K562 (cell line): ENCODE data around the gene EFNB3. TPM values are rescaled to one million over a fixed set of nuclear protein-coding genes. Genes with fewer than 3 reads are reported as not detected.
A peak's percentile ranks its signal among the peaks of the same experiment; 100 is the strongest.

Source experiments
- CEBPG ChIP-seq, 3 experiments: fragments of 200-800 bp in 1 of 3; sonication (Bioruptor generic) in 1 of 3; sonication (generic) in 1 of 3; formaldehyde crosslinking in 1 of 3; IDR thresholded peaks in 2 of 3; conservative IDR thresholded peaks in 1 of 3; 2 replicates each; pipeline versions ENCODE4 v1.6.1 to v1.8.0; 2016 to 2022; ENCODE audit warnings: missing compliant biosample characterization in 2 of 3, missing genetic modification characterization in 2 of 3, mild to moderate bottlenecking in 1 of 3, missing genetic modification reagents in 1 of 3
- CHD2 ChIP-seq: IDR thresholded peaks from 2 replicates; pipeline ENCODE4 v1.6.1; 2011; ENCODE audit warnings: low read depth, low read length
- CTCF ChIP-seq, 3 experiments: IDR thresholded peaks in 2 of 3; conservative IDR thresholded peaks in 1 of 3; 2 replicates each; pipeline ENCODE4 v1.5.1; 2011 to 2012; ENCODE audit warnings: low read length in 3 of 3, mild to moderate bottlenecking in 3 of 3, control low read depth in 2 of 3, improper control_type of control experiment in 1 of 3, inconsistent platforms in 1 of 3, low read depth in 1 of 3, mixed read lengths in 1 of 3, moderate library complexity in 1 of 3; ENCODE audit not compliant: insufficient read depth in 2 of 3
- E2F8 ChIP-seq: fragments of 450-650 bp; IDR thresholded peaks from 2 replicates; pipeline ENCODE4 v1.7.1; 2018; ENCODE audit warnings: mild to moderate bottlenecking, low read depth; ENCODE audit not compliant: partially characterized antibody
- HCFC1 ChIP-seq: IDR thresholded peaks from 2 replicates; pipeline ENCODE4 v1.6.1; 2012; ENCODE audit warnings: low read depth, low read length, improper control_type of control experiment
- HNRNPL ChIP-seq: fragments of 200-400 bp; formaldehyde crosslinking; IDR thresholded peaks from 2 replicates; pipeline ENCODE4 v1.6.1; 2017; ENCODE audit warnings: low read depth, mild to moderate bottlenecking, low read length
- JUND ChIP-seq, 2 experiments: IDR thresholded peaks; 2 replicates in 1 of 2; 3 replicates in 1 of 2; pipeline ENCODE4 v1.6.1; 2011; ENCODE audit warnings: borderline replicate concordance in 2 of 2, low read depth in 2 of 2, low read length in 2 of 2, improper control_type of control experiment in 1 of 2, missing biosample characterization in 1 of 2, missing genetic modification characterization in 1 of 2, missing genetic modification reagents in 1 of 2
- KHSRP ChIP-seq: fragments of 450-650 bp; IDR thresholded peaks from 2 replicates; pipeline ENCODE4 v1.6.1; 2017
- L3MBTL2 ChIP-seq: fragments of 450-650 bp; IDR thresholded peaks from 2 replicates; pipeline ENCODE4 v1.6.1; 2016; ENCODE audit warnings: mild to moderate bottlenecking, moderate library complexity
- MCM7 ChIP-seq, 2 experiments: fragments of 450-650 bp; IDR thresholded peaks; 2 replicates each; pipeline ENCODE4 v1.6.1; 2016 to 2018
- MTA2 ChIP-seq: fragments of 450-650 bp; IDR thresholded peaks from 2 replicates; pipeline ENCODE4 v1.6.1; 2016; ENCODE audit warnings: low read depth
- NFATC3 ChIP-seq: fragments of 450-650 bp; IDR thresholded peaks from 2 replicates; pipeline ENCODE4 v1.6.1; 2017; ENCODE audit warnings: mild to moderate bottlenecking
- NFE2 ChIP-seq: IDR thresholded peaks from 2 replicates; pipeline ENCODE4 v1.6.1; 2014; ENCODE audit warnings: antibody characterized with exemption, low read depth
- PHF20 ChIP-seq: fragments of 450-650 bp; IDR thresholded peaks from 2 replicates; pipeline ENCODE4 v1.6.1; 2018; ENCODE audit not compliant: partially characterized antibody
- RBBP5 ChIP-seq: fragments of 200-600 bp; sonication (generic); IDR thresholded peaks from 2 replicates; pipeline ENCODE4 v1.6.1; 2012; ENCODE audit warnings: borderline replicate concordance, mild to moderate bottlenecking, low read length, control low read depth, inconsistent platforms; ENCODE audit not compliant: insufficient read depth, poor library complexity, severe bottlenecking
- RBFOX2 ChIP-seq: fragments of 200-400 bp; formaldehyde crosslinking; IDR thresholded peaks from 2 replicates; pipeline ENCODE4 v1.6.1; 2017; ENCODE audit warnings: low read depth, mild to moderate bottlenecking, low read length, moderate library complexity
- RCOR1 ChIP-seq, 2 experiments: IDR thresholded peaks; 2 replicates each; pipeline ENCODE4 v1.6.1; 2012; ENCODE audit warnings: low read depth in 2 of 2, low read length in 2 of 2, borderline replicate concordance in 1 of 2, improper control_type of control experiment in 1 of 2
- XRCC5 ChIP-seq: fragments of 200-400 bp; formaldehyde crosslinking; IDR thresholded peaks from 2 replicates; pipeline ENCODE4 v1.6.1; 2017; ENCODE audit warnings: low read depth, mild to moderate bottlenecking, low read length
- ZBTB43 ChIP-seq: sonication (generic); formaldehyde crosslinking; IDR thresholded peaks from 2 replicates; pipeline ENCODE4 v1.8.0; 2023; ENCODE audit warnings: mild to moderate bottlenecking, missing genetic modification reagents
- ZNF133 ChIP-seq: fragments of 250-450 bp; sonication (Bioruptor Pico); IDR thresholded peaks from 2 replicates; pipeline ENCODE4 v1.4.0; 2020; ENCODE audit warnings: mild to moderate bottlenecking
- ZNF143 ChIP-seq: sonication (generic); formaldehyde crosslinking; IDR thresholded peaks from 2 replicates; pipeline ENCODE4 v1.9.0; 2022; ENCODE audit warnings: mild to moderate bottlenecking, missing genetic modification reagents
- polyA plus RNA-seq, 8 experiments: library from polyadenylated mRNA; depleted of rRNA in 4 of 8; stranded (reverse) in 5 of 8; unstranded in 3 of 8; fragments of >200 nt; fragmentation: Nextera tagmentation in 2 of 8; fragmentation: Illumina TruSeq in 1 of 8; extraction: Ambion mirVana in 2 of 8; extraction: Trizol in 1 of 8; gene quantifications; 2 replicates each; pipeline versions ENCODE4 v1.2.1 to v1.2.3, GENCODE V29; 2011 to 2014; ENCODE audit warnings: inconsistent platforms in 1 of 8, missing spikeins in 1 of 8
- total RNA-seq, 7 experiments: library from RNA; depleted of rRNA in 6 of 7; stranded (reverse); fragments of >200 nt in 6 of 7; fragmentation: Illumina TruSeq in 2 of 7; extraction: Trizol in 2 of 7; gene quantifications; 2 replicates each; pipeline versions ENCODE4 v1.2.1 to v1.2.3, GENCODE V29; 2011 to 2021; ENCODE audit warnings: low replicate concordance in 1 of 7

EFNB3 gene
- total and polyA plus RNA-seq, 9 of the 15 experiments (the other 6 are each of a cell fraction or from before 2014, with no cell fraction given): not detected

- TF ChIP-seq CEBPG (CRISPR knock-in tag; IDR thresholded peaks at IDR 0.05) (no peak), CEBPG (tag; conservative IDR thresholded peaks at IDR 0.05 in 1 of 2, IDR thresholded peaks at IDR 0.05 in 1 of 2) (no peak), E2F8 (peak; percentile 29), ZNF133 (CRISPR knock-in tag) (no peak), XRCC5 (peak; percentile 84), HCFC1 (peak; percentile 95), RBFOX2 (peak; percentile 75), CTCF (IDR thresholded peaks at IDR 0.05 in 2 of 3, conservative IDR thresholded peaks at IDR 0.05 in 1 of 3; ENCODE audit: insufficient read depth in 2 of 3, low read depth in 1 of 3, low read length in 3 of 3) (peak; percentile 96 to 99 (median 99)), KHSRP (0 out of 2 replicates have a peak, but pooled peaks have one; percentile 39), MCM7 (IDR thresholded peaks at IDR 0.05) (no peak), L3MBTL2 (peak; percentile 65), ZBTB43 (CRISPR knock-in tag) (no peak), HNRNPL (no peak), RBBP5 (peak; percentile 24), NFE2 (0 out of 2 replicates have a peak, but pooled peaks have one; percentile 5), ZNF143 (peak; percentile 89), MTA2 (no peak), JUND (IDR thresholded peaks at IDR 0.05; ENCODE audit: borderline replicate concordance, low read depth, low read length) (0 out of 2 replicates have a peak, but pooled peaks have one; percentile 15), JUND (tag; IDR thresholded peaks at IDR 0.05; ENCODE audit: borderline replicate concordance, low read depth, low read length) (no peak), PHF20 (no peak), CHD2 (peak; percentile 86), RCOR1 (IDR thresholded peaks at IDR 0.05; ENCODE audit: borderline replicate concordance in 1 of 2, low read depth in 2 of 2, low read length in 2 of 2) (0 out of 4 replicates have a peak, but pooled peaks of 1 of the 2 experiments have one; percentile 43), NFATC3 (0 out of 2 replicates have a peak, but pooled peaks have one; percentile 51)
These were observed 16.8 kb upstream of the EFNB3 start, which contains the start of gene WRAP53 (continued) for GRCh38 chr17:7687908-7688807.
